DMS79 treated with DMSO at 0.1 percent for 48 hours (cell line): ENCODE data around the gene TBX10.
"Not testable (repeated sequence)": the region's sequence is repeated elsewhere in the genome, so short reads cannot be mapped to it uniquely, and the experiment has no call there.

Experiments
- DNase-seq: peaks from one replicate; lab custom pipeline; 2025; lab: John Stamatoyannopoulos, UW

The TBX10 gene

GRCh38 chr11:67599149-67599548 lies 40.4 kb downstream of the TBX10 start:
- DNase-seq = no peak

DNA sequence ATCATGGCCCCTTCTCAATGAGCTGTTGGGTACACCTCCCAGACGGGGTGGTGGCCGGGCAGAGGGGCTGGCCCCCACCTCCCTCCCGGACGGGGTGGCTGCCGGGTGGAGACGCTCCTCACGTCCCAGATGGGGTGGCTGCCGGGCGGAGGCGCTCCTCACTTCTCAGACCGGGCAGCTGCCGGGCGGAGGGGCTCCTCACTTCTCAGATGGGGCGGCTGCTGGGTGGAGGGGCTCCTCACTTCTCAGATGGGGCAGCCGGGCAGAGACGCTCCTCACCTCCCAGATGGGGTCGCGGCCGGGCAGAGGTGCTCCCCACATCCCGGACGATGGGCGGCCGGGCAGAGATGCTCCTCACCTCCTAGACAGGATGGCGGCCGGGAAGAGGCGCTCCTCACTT lies 41.6 kb downstream of the TBX10 start:
- not testable (repeated sequence) for DNase-seq

- DNase-seq = not testable (repeated sequence)
These were observed 42.1 kb downstream of the TBX10 start for GRCh38 chr11:67597458-67597857.

GRCh38 chr11:67596753-67597300 lies 42.7 kb downstream of the TBX10 start:
- DNase-seq = no peak

DNA sequence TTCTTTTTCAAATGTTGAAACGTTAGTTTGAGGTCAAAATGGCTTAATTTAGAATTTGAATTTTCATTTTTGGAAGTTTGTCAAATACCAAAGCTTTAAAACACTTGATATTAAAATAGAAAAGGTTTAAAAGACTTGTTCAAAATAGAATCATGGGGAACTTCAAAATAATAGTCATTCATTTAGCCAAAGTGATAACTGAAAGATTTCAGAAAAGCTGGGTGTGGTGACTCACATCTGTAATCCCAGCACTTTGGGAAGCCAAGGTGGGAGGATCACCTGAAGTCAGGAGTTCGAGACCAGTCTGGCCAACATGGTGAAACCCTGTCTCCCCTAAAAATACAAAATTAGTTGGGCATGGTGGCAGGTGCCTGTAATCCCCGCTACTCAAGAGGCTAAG lies 45.1 kb downstream of the TBX10 start:
- no peak for DNase-seq

DNA sequence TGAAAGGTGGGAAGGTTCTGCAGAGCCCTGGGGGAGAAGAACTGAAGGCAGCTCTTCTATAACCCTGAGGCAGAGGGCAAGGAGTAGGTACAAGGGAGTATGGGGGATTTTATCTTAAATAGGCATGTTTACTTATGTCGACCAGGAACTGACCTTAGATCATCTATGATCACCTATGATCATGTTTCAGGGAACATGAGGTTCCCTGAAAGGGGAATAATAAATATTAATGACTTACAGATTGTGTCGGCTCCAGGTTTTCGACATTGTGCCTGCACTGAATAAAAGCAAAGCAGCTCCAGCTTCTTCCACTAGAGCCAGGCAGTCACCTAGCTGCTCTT lies 46.0 kb downstream of the TBX10 start:
- DNase-seq = no peak

GRCh38 chr11:67592880-67593564 lies 46.5 kb downstream of the TBX10 start:
- DNase-seq = no peak

DNA sequence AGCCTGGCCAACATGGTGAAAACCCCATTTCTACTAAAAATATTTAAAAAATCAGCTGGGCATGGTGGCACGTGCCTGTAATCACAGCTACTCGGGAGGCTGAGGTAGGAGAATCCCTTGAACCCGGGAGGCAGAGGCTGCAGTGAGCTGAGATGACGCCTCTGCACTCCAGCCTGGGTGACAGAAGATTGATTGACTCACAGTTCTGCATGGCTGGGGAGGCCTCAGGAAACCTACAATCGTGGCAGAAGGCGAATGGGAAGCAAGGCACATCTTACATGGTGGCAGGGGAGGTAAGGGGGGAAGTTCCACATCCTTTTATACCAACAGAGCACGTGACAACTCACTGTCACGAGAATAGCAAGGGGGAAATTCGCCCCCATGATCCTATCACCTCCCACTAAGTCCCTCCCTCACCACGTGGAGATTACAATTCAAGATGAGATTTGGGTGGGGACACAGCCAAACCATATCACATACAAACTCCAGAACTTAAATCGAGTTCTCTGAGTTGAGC lies 50.6 kb downstream of the TBX10 start:
- DNase-seq = not testable (repeated sequence)

DNA sequence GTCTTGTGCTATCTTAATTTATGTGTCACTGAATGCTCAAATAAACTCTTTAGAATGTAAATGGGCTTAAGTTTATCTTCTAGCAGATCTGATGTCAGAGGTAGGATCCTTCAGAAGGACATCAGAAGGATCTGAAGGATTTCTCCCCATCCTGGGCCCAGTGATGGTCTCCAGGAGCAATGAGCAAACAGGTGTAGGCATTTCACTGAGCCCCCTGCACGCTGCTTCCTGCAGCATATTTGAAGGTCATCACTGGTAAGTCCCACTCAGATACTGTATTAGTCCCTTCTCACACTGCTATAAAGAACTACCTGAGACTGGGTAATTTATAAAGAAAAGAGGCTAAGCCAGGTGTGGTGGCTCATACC lies 51.4 kb downstream of the TBX10 start:
- DNase-seq = no peak

DNA sequence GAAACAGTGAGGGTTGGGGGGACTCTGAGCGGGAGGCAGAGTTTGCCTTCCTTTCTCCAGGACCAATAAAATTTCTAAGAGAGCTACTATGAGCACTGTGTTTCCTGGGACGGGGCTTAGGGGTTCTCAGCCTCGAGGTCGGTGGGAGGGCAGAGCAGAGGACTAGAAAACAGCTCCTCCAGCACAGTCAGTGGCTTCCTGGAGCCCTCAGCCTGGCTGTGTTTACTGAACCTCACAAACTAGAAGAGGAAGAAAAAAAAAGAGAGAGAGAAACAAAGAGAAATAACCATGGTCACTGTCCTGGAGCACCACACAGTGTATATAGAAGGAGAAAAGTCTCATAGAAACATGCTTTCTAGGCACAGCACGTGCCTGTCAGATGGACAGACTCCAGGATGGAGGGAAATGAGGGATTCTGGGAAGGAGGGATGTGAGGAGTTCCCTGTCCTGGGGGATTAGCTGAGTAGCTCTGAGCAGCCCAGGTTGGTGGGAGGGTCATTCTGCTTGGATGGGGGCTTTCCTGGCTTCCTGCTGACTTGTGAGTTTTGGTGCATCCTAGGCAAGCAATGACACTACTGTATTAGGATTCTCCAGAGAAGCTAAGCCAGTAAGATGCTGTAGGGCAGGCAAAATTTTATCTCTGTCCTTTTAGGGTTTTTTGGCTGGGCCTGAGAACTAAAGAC lies 52.9 kb downstream of the TBX10 start:
- no peak for DNase-seq

DNA sequence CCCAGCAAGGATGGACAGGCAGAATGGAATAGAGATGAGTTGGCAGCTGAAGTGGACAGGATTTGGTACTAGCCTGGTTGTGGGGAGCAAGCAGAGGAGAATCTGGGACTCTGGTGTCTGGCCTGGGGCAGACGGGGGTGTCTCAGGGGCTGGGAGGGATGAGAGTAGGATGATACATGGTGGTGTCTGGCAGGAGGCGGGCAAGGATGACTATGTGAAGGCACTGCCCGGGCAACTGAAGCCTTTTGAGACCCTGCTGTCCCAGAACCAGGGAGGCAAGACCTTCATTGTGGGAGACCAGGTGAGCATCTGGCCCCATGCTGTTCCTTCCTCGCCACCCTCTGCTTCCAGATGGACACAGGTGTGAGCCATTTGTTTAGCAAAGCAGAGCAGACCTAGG lies 53.7 kb downstream of the TBX10 start:
- DNase-seq = no peak

DNA sequence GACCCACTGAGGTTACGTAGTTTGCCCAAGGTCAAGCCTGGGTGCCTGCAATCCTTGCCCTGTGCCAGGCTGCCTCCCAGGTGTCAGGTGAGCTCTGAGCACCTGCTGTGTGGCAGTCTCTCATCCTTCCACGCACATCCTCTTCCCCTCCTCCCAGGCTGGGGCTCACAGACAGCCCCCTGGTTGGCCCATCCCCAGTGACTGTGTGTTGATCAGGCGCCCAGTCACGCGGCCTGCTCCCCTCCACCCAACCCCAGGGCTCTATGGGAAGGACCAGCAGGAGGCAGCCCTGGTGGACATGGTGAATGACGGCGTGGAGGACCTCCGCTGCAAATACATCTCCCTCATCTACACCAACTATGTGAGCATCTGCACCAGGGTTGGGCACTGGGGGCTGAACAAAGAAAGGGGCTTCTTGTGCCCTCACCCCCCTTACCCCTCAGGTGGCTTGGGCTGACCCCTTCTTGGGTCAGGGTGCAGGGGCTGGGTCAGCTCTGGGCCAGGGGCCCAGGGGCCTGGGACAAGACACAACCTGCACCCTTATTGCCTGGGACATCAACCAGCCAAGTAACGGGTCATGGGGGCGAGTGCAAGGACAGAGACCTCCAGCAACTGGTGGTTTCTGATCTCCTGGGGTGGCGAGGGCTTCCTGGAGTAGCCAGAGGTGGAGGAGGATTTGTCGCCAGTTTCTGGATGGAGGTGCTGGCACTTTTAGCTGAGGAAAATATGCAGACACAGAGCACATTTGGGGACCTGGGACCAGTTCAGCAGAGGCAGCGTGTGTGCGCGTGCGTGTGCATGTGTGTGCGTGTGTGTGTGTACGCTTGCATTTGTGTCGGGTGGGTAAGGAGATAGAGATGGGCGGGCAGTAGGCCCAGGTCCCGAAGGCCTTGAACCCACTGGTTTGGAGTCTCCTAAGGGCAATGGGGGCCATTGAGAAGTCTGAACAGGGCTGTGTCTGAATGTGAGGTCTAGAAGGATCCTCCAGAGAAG lies 54.4 kb downstream of the TBX10 start:
- DNase-seq = no peak

DNA sequence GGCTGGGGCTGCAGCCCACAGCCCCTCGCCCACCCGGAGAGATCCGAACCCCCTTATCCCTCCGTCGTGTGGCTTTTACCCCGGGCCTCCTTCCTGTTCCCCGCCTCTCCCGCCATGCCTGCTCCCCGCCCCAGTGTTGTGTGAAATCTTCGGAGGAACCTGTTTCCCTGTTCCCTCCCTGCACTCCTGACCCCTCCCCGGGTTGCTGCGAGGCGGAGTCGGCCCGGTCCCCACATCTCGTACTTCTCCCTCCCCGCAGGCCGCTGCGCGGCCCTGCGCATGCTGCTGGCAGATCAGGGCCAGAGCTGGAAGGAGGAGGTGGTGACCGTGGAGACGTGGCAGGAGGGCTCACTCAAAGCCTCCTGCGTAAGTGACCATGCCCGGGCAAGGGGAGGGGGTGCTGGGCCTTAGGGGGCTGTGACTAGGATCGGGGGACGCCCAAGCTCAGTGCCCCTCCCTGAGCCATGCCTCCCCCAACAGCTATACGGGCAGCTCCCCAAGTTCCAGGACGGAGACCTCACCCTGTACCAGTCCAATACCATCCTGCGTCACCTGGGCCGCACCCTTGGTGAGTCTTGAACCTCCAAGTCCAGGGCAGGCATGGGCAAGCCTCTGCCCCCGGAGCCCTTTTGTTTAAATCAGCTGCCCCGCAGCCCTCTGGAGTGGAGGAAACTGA lies 55.2 kb downstream of the TBX10 start:
- DNase-seq = peak; percentile 46

GRCh38 chr11:67583247-67584204 lies 56.0 kb downstream of the TBX10 start, which contains the start of gene GSTP1:
TSS of gene GSTP1 (plus strand) at chr11:67583812. CDS start at chr11:67583844, 32 bp downstream.
- peak; percentile 83 for DNase-seq

- peak; percentile 44 for DNase-seq
These were observed 57.6 kb downstream of the TBX10 start for GRCh38 chr11:67582011-67582410.

- DNase-seq = peak; percentile 61
These were observed 58.1 kb downstream of the TBX10 start for GRCh38 chr11:67581469-67581868.
